ENCODE measurements around the gene RBM41.
"Not testable (repeated sequence)": the region's sequence is repeated elsewhere in the genome, so short reads cannot be mapped to it uniquely, and the experiment has no call there.

The RBM41 gene

GRCh38 chrX:107118322-107119147 is at the start of gene RBM41:
TSS of gene RBM41 (minus strand) at chrX:107118822. CDS start at chrX:107118773, 49 bp downstream.
- peak; percentile 51 for DNase-seq

DNA sequence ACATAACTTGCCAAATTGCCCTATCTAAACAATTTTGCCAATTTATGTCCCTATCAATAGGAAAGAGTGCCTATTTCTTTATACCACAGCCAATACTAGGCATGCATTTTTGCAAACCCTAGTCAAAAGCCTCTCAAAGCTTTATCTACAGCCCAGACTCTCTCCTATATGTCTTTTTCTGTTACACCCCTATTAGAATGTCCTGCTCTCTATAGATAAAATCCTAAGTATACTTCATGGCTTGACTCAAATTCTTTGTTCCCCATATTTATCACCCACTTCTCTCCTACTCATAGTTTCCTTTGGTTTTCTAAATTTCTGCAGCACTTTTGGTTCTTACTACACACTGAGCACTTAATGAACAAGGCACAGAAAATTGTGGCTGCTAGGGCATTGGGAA is 49.6 kb upstream of the RBM41 start:
- no peak for DNase-seq

GRCh38 chrX:107167163-107167921 is 48.7 kb upstream of the RBM41 start:
- no peak for DNase-seq

GRCh38 chrX:107157618-107158017 is 39.0 kb upstream of the RBM41 start:
- not testable (repeated sequence) for DNase-seq

DNA sequence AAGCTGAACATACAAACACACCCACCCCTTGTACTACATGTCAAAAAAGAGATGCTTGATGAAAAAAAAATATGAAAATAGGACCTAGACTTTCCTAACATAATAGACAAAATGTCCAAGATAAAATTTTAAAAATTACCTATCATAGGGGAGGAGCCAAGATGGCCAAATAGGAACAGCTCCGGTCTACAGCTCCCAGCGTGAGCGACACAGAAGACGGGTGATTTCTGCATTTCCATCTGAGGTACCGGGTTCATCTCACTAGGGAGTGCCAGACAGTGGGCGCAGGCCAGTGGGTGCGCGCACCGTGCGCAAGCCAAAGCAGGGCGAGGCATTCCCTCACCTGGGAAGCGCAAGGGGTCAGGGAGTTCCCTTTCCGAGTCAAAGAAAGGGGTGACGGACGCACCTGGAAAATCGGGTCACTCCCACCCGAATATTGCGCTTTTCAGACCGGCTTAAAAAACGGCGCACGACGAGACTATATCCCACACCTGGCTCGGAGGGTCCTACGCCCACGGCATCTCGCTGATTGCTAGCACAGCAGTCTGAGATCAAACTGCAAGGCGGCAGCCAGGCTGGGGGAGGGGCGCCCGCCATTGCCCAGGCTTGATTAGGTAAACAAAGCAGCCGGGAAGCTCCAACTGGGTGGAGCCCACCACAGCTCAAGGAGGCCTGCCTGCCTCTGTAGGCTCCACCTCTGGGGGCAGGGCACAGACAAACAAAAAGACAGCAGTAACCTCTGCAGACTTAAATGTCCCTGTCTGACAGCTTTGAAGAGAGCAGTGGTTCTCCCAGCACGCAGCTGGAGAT is 37.2 kb upstream of the RBM41 start:
- DNase-seq, result not testable (repeated sequence)

DNA sequence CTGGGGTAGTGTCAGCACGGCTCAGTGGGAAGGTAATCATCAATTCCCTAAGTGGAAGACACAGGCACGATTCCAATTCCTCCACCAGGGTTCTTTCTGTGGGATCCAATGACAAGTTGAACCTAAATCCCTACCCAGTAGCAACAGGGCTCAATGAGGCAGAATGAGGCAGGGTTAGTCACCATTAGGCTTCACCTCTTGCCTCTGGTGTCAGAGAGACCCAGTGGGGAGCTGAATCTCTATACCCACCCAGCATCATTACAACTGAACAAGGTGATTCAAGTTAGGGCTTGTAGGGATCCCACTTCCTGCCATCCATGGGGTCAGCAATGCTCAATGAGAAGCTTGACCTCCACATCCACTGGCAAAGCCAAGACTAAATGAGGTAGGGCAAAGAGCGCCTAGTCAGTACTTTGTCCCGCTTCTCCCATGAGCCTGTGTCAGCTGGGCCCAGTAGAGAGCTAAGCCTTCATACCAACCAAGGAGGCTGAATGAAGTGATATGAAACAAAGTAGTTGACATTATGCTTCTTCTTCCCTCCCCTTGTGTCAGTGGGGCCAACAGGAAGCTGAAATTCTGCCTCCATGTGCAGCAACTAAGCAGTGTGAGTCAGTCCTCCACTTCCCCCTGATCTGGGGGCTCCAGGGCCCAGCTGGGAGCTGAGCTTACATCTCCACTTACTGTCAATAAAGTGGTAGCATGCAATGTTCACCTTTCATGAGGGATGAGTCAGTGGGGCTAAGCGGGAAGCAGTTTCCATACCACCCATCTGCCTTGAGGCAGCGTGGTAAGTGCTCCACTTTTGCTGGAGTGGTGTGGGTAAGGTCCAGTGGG is 36.4 kb upstream of the RBM41 start:
- no peak for DNase-seq

DNA sequence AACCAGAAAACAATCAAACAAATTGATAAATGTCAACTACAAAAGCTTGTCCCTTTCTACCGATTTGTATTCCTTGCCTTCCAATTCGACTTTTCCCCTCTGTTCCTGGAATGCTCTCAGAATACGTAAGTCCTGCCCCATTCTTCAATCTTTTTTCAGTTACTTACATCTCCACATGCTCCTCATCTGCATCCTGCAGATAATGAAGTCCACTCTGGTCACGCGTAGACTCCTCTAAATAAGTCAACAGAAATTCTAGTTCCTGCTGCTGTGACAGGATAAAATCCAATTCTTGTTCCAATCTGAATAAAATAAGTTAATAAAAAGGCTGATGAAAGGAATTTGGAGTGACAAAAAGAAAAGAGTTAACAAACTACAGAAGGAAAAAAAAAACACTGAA is 34.4 kb upstream of the RBM41 start:
- DNase-seq, result no peak

DNA sequence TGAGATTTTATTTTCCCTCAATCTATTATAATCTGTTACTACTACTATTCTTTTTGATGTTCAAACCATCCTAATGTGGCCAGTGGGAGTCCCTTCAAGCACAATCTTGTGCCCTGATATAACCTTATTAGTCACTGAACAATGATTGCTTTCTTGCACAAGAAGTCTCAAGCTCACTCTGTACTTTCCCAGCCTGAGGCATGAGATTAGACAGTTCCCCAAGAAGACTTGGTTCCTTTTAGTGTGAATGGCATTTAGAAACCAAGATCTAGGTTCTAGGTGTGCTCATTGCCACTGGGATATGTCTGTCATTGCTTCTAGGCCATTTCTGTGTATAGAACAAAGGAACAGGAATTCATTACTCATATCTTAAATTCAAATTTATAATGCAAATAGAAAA is 28.0 kb upstream of the RBM41 start:
- DNase-seq, result no peak

- no peak for DNase-seq
Observed at GRCh38 chrX:107135965-107136307, 17.3 kb upstream of the RBM41 start.

GRCh38 chrX:107135049-107135964 is 16.7 kb upstream of the RBM41 start:
- DNase-seq, result no peak

DNA sequence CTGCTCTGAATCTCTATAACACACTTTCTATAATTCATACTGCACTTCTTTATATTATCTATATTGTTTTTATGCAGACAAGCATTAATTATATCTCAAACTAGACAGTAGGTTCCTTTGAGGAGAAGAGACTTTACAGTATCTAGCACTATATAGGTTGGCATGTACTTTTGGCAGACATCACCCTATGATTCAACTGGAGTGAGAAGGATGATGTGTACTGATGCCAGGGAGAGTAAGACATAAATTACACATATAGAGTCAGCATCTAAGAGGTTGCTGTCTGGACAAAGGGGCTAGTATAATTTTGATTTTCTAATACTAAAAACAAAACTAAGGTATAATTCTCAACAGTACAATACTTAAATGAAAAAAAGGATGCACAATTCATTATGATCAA is 5.1 kb upstream of the RBM41 start:
- DNase-seq, result no peak

GRCh38 chrX:107119283-107119682 is 661 bp upstream of the RBM41 start:
- no peak for DNase-seq

DNA sequence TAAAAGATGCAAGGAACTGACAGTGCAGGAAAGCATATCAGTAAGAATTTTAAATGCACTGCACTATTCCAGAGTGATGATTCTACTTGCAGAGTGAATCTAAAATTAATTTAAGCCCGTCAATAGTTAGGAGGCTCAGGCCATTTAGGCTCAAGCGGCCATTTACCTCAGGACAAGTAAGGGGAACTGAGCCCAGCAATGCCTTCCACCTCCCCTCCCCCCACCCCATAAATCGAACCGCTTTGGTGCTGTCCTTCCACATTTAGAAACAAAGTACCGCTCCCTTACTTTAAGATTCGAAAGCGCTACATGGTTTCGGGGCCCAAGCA is 665 bp downstream of the RBM41 start:
- DNase-seq, result no peak

DNA sequence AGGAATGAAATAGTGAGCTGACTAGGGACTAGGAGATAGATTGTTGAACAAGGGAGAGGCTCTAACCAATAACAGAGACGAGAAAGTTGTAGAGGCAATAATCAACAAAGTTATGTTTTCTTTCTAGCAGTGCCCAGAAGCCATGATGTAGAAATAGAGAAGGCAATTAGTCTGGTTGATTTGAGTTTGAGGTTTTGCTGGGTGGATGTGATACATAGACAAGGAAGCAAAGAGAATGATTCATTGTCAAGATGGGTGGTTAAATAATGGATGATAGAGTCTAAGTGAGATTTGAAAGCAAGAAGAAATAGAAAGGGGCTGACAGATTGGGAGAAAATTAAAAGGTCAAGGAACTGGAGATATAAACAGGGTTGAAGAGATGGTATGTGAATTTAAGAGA is 11.2 kb downstream of the RBM41 start:
- no peak for DNase-seq

DNA sequence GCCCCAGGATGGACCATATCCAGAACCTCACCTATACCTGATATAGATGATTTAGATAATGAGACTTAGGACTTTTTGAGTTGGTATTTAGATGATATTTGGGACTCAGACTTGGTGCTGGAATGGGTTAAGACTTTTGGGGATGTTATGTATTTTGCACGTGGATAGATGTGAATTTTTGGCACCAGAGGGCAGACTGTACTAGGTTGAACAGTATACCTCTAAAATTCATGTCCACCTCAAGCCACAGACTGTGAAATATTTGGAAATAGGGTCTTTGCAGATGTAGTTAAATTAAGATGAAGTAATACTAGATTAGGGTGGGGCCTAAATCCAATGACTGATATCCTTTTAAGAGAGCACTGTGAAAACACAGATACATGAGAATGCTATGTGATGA is 15.6 kb downstream of the RBM41 start:
- no peak for DNase-seq

GRCh38 chrX:107076158-107076557 is 42.5 kb downstream of the RBM41 start:
- DNase-seq, result no peak

- DNase-seq, result not testable (repeated sequence)
Observed at GRCh38 chrX:107057731-107058130, 60.9 kb downstream of the RBM41 start.

DNA sequence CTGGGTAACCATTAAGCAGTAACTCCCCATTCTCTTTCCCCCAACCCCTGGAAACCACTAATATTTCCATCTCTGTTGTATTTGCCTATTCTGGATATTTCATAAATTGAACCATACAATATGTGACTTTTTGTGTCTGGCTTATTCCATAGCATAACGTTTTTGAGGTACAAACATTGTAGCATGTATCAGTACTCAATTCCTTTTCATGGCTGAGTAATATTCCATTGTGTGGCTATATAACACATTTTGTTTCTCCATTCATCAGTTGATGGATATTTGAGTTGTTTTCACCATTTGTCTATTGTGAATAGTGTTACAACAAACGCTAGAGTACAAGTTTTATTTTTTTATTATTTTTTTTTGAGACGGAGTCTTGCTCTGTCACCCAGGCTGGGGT is 63.6 kb downstream of the RBM41 start:
- DNase-seq, result no peak

DNA sequence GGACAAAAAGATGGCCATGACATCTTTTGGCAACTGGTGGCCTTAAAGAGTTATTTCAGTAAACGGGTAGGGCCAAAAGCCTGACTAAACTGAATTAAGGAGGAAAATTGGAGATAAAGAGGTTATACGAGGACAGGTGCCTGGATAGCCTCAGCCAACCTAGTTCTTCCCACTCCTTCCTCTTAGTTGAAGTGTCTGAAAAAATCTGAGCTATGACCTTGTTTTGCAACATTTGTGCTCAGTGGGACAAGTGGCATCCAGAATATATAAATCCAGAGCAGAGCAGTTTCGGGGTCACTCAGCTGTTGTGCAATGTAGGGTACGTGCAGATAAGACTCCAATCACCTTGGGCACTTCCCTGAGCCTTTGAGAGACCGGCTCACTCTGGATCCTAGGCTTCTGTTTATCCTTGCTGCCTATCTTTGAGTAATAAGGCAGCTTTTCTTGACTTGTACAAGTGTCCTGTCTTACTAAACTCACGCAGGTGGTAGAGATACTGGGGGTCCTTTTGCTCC is 68.4 kb downstream of the RBM41 start:
- DNase-seq, result no peak

DNA sequence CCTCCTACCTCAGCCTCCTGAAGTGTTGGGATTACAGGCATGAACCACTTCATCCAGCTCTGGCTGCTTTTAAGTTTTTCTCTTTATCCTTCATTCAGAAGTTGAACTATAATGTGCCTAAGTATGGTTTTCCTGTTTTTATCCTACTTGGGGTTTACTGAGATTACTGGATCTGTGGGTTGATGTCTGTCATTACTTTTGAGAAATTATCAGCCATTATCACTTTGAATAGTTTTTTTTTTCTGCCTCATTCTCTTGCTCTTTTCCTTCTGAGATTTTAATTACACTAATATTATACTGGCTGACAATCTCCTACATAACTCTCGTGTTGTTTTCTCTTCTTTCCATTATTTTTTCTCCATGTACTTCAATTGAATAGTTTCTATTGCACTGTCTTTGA is 71.0 kb downstream of the RBM41 start:
- DNase-seq, result no peak

GRCh38 chrX:107029752-107030151 is 88.9 kb downstream of the RBM41 start:
- DNase-seq, result no peak
